ENCODE data around the gene NIPA2. TPM values are rescaled to one million over a fixed set of nuclear protein-coding genes. Genes with fewer than 3 reads are reported as not detected.

NIPA2 gene
- total RNA-seq, 1 donor from 2014 or later = 13.5 TPM

GRCh38 chr15:22810033-22810852 is 28.2 kb upstream of the NIPA2 start:
- H3K27me3 ChIP-seq = no peaks in the 10 kb centered on the region
- DNase-seq (ENCODE audit: low spot score in 2 of 2) = peak in 1 of 2 donors; percentile 35
- intact Hi-C loops (cut with DNase I) = no loop called here

GRCh38 chr15:22810853-22811338 is 27.6 kb upstream of the NIPA2 start:
- H3K4me3 ChIP-seq = no peak overlapping the region
- no peaks in the 10 kb centered on the region for H3K4me1 ChIP-seq
- no peak overlapping the region for H3K27ac ChIP-seq
- H3K36me3 ChIP-seq = peaks cover 0 to 8% of the 10 kb centered on the region in 2 donors
- TF ChIP-seq, protein P1, sequence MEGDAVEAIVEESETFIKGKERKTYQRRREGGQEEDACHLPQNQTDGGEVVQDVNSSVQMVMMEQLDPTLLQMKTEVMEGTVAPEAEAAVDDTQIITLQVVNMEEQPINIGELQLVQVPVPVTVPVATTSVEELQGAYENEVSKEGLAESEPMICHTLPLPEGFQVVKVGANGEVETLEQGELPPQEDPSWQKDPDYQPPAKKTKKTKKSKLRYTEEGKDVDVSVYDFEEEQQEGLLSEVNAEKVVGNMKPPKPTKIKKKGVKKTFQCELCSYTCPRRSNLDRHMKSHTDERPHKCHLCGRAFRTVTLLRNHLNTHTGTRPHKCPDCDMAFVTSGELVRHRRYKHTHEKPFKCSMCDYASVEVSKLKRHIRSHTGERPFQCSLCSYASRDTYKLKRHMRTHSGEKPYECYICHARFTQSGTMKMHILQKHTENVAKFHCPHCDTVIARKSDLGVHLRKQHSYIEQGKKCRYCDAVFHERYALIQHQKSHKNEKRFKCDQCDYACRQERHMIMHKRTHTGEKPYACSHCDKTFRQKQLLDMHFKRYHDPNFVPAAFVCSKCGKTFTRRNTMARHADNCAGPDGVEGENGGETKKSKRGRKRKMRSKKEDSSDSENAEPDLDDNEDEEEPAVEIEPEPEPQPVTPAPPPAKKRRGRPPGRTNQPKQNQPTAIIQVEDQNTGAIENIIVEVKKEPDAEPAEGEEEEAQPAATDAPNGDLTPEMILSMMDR (IDR thresholded peaks at IDR 0.05) = no peak
- H3K27me3 ChIP-seq = no peaks in the 10 kb centered on the region
- no peaks in the 10 kb centered on the region for H3K9me3 ChIP-seq
- intact Hi-C loops (cut with DNase I) = no loop called here
- no peak for DNase-seq (ENCODE audit: low spot score in 2 of 2)

More at GRCh38 chr15:22810033-22810852, 28.2 kb upstream of the NIPA2 start:
- TF ChIP-seq, protein P1 (IDR thresholded peaks at IDR 0.05) = no peak
- Histone ChIP-seq H3K4me1 (no peaks in the 10 kb centered on the region), H3K4me3 (no peak overlapping the region), H3K9me3 (no peaks in the 10 kb centered on the region), H3K36me3 (peaks cover 0 to 8% of the 10 kb centered on the region in 2 donors), H3K27ac (no peak overlapping the region)

- TF ChIP-seq, protein P1 (IDR thresholded peaks at IDR 0.05) = no peak
- H3K9me3 ChIP-seq = no peaks in the 10 kb centered on the region
- no peaks in the 10 kb centered on the region for H3K27me3 ChIP-seq
- intact Hi-C loops (cut with DNase I) = no loop called here
- H3K36me3 ChIP-seq = peaks cover 0 to 8% of the 10 kb centered on the region in 2 donors
- H3K4me3 ChIP-seq = no peak overlapping the region
- H3K4me1 ChIP-seq = no peaks in the 10 kb centered on the region
- no peak overlapping the region for H3K27ac ChIP-seq
- DNase-seq (ENCODE audit: low spot score in 2 of 2) = no peak
Observed at GRCh38 chr15:22811640-22812039, 26.8 kb upstream of the NIPA2 start.

DNA sequence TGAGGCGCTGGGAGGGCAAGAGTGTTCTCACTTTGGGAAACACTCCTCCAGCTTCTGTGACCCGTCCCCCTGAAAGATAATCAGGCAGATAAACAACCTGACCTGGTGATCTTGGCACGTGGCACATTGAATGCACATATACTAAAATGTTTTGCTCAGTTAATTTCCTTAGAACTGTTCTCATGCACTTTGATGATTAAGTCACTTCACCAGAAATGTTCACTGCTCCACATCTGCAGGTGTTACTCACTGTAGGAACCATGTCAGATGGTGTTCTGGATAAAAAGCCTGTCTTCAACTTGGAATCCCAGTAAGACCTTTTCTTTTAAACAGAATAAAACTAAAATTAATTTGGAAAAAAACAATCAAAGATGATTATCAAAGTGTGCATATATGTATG is 24.6 kb upstream of the NIPA2 start:
- intact Hi-C loops (cut with DNase I) = no loop called here
- H3K36me3 ChIP-seq = peaks cover 0 to 8% of the 10 kb centered on the region in 2 donors
- H3K4me1 ChIP-seq = no peaks in the 10 kb centered on the region
- no peaks in the 10 kb centered on the region for H3K9me3 ChIP-seq
- no peak overlapping the region for H3K4me3 ChIP-seq
- no peak for DNase-seq (ENCODE audit: low spot score in 2 of 2)
- no peaks in the 10 kb centered on the region for H3K27me3 ChIP-seq
- TF ChIP-seq, protein P1 (IDR thresholded peaks at IDR 0.05) = no peak
- no peak overlapping the region for H3K27ac ChIP-seq

- intact Hi-C loops (cut with DNase I) = no loop called here
- H3K27me3 ChIP-seq = no peaks in the 10 kb centered on the region
- H3K36me3 ChIP-seq = peaks cover 3 to 14% of the 10 kb centered on the region in 2 donors
- TF ChIP-seq, protein P1 (IDR thresholded peaks at IDR 0.05) = no peak
- no peak for DNase-seq (ENCODE audit: low spot score in 2 of 2)
- H3K27ac ChIP-seq = no peak overlapping the region
- H3K4me3 ChIP-seq = no peak overlapping the region
- no peaks in the 10 kb centered on the region for H3K4me1 ChIP-seq
- no peaks in the 10 kb centered on the region for H3K9me3 ChIP-seq
Observed at GRCh38 chr15:22815766-22816165, 22.7 kb upstream of the NIPA2 start.

All from ascending aorta (tissue), 2 donors.